Suprapubic skin (tissue), 4 donors: ENCODE results near the gene NPR2.

Experiments
- POLR2A ChIP-seq, 2 donors: fragments of 450-650 bp; IDR thresholded peaks; one replicate each; pipeline ENCODE4 v1.6.1; 2017; ENCODE audit warnings: antibody characterized with exemption in 2 of 2, mild to moderate bottlenecking in 2 of 2, moderate library complexity in 2 of 2
- POLR2AphosphoS5 ChIP-seq, 3 donors: sonication (generic); formaldehyde crosslinking; IDR thresholded peaks; one replicate each; pipeline ENCODE4 v1.6.1; 2017; ENCODE audit warnings: antibody characterized with exemption in 3 of 3
- TF ChIP-seq, protein P1 (sequence below), 2 donors: fragments of 200-600 bp in 1 of 2; fragments of 450-650 bp in 1 of 2; sonication (generic) in 1 of 2; IDR thresholded peaks; one replicate each; pipeline ENCODE4 v1.5.1; 2016 to 2019; ENCODE audit warnings: antibody characterized with exemption in 2 of 2, mild to moderate bottlenecking in 1 of 2, moderate library complexity in 1 of 2

DNA sequence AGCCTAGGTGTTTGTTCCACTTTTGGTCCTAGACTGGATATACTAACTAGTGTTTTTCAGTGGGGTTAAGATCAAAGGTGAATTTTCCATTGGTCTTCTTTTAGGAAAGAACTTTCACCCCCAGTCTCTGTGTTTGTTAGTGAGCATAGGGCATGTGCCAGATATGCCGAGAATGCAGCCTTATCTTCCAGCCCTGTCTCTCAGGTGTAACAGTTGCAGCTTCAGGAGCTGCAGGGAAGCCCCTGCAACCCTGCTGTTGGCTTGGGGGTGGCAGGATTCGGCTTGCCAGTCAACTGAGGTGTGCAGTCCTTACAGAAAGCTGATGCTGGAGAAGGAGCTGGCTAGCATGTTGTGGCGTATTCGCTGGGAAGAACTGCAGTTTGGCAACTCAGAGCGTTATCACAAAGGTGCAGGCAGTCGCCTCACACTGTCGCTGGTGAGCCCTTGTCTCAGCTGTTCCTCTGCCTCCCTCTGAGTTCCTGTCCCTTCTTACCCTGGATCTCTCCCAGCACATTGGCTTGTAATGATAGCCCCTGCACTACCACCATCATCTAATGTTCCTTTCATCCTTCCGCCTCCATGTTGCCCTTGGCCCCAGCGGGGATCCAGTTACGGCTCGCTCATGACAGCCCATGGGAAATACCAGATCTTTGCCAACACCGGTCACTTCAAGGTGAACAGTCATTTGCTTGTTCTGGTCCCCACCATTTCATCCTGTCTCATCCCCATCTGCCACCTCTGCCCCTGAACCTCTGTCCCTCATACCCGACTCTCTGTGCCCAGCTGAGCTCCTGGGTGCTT is 10.1 kb downstream of the NPR2 start:
- TF ChIP-seq, protein P1, sequence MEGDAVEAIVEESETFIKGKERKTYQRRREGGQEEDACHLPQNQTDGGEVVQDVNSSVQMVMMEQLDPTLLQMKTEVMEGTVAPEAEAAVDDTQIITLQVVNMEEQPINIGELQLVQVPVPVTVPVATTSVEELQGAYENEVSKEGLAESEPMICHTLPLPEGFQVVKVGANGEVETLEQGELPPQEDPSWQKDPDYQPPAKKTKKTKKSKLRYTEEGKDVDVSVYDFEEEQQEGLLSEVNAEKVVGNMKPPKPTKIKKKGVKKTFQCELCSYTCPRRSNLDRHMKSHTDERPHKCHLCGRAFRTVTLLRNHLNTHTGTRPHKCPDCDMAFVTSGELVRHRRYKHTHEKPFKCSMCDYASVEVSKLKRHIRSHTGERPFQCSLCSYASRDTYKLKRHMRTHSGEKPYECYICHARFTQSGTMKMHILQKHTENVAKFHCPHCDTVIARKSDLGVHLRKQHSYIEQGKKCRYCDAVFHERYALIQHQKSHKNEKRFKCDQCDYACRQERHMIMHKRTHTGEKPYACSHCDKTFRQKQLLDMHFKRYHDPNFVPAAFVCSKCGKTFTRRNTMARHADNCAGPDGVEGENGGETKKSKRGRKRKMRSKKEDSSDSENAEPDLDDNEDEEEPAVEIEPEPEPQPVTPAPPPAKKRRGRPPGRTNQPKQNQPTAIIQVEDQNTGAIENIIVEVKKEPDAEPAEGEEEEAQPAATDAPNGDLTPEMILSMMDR (IDR thresholded peaks at IDR 0.05), result no peak
- no peak for TF ChIP-seq POLR2AphosphoS5 (IDR thresholded peaks at IDR 0.05)
- TF ChIP-seq POLR2A (IDR thresholded peaks at IDR 0.05), result no peak
